ENCODE measurements around the gene MTHFD1. TPM values are rescaled to one million over a fixed set of nuclear protein-coding genes. Genes with fewer than 3 reads are reported as not detected.
A peak's percentile ranks its signal among the peaks of the same experiment; 100 is the strongest.

The MTHFD1 gene
- total and polyA plus RNA-seq, 2 donors from 2014 or later: 73.0 to 76.1 TPM

DNA sequence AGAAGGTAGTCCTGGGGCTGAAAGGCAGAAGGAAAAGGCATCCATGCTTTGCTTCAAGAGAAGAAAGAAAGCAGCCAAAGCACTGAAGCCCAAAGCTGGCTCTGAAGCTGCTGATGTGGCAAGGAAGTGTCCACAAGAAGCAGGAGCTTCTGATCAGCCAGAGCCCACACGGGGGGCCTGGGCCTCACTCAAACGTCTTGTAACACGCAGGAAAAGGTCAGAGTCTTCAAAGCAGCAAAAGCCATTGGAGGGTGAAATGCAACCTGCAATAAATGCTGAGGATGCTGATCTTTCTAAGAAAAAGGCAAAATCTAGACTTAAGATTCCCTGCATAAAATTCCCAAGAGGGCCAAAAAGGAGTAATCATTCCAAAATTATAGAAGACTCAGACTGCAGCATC lies 80.3 kb downstream of the MTHFD1 start:
- no peak for DNase-seq
- no peaks in the 10 kb centered on the region for H3K36me3 ChIP-seq (ENCODE audit: control insufficient read depth in 2 of 3, insufficient read depth in 3 of 3, low read length in 3 of 3)
- no peak overlapping the region for H3K27ac ChIP-seq (ENCODE audit: low read depth in 2 of 2, low read length in 2 of 2)
- H3K4me3 ChIP-seq (ENCODE audit: low read length in 3 of 3): no peak overlapping the region
- TF ChIP-seq, protein P1, sequence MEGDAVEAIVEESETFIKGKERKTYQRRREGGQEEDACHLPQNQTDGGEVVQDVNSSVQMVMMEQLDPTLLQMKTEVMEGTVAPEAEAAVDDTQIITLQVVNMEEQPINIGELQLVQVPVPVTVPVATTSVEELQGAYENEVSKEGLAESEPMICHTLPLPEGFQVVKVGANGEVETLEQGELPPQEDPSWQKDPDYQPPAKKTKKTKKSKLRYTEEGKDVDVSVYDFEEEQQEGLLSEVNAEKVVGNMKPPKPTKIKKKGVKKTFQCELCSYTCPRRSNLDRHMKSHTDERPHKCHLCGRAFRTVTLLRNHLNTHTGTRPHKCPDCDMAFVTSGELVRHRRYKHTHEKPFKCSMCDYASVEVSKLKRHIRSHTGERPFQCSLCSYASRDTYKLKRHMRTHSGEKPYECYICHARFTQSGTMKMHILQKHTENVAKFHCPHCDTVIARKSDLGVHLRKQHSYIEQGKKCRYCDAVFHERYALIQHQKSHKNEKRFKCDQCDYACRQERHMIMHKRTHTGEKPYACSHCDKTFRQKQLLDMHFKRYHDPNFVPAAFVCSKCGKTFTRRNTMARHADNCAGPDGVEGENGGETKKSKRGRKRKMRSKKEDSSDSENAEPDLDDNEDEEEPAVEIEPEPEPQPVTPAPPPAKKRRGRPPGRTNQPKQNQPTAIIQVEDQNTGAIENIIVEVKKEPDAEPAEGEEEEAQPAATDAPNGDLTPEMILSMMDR (IDR thresholded peaks at IDR 0.05; ENCODE audit: borderline replicate concordance, extremely low read depth, insufficient read depth): no peak
- intact Hi-C loops (cut with DNase I): no loop called here
- no peaks in the 10 kb centered on the region for H3K27me3 ChIP-seq (ENCODE audit: control insufficient read depth, insufficient read depth, low read length)
- no peaks in the 10 kb centered on the region for H3K9me3 ChIP-seq (ENCODE audit: control insufficient read depth in 2 of 3, insufficient read depth in 1 of 3, low read length in 3 of 3)
- no peak for FAIRE-seq
- peaks cover 0 to 5% (median 0%) of the 10 kb centered on the region in 3 donors for H3K4me1 ChIP-seq (ENCODE audit: control insufficient read depth in 2 of 3, insufficient read depth in 2 of 3, low read depth in 1 of 3, low read length in 3 of 3)
- no peak overlapping the region for H3K9ac ChIP-seq (ENCODE audit: low read length in 3 of 3)

DNA sequence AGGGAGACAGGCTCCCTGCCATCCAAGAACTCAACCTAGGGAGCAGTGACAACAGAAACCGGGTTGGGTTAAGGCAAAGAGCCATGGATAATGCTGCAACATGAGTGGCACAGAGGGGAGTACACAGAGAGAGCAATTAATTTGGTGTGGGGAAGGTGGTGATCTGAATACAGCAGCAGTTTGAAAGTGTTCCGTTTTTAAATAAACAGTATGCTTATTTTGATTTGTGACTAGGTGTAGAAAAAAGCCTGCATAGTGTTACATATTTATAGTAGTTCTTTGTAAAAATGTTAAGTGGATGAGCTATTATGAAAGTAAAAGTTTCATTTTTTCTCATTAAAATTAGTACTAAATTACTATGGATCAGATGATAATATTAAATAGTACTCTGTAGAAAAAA lies 85.9 kb downstream of the MTHFD1 start:
- DNase-seq (no peak), FAIRE-seq (no peak)
- intact Hi-C loops (cut with DNase I): no loop called here
- Histone ChIP-seq H3K4me1 (ENCODE audit: control insufficient read depth in 2 of 3, insufficient read depth in 2 of 3, low read depth in 1 of 3, low read length in 3 of 3) (no peaks in the 10 kb centered on the region), H3K36me3 (ENCODE audit: control insufficient read depth in 2 of 3, insufficient read depth in 3 of 3, low read length in 3 of 3) (no peaks in the 10 kb centered on the region), H3K27ac (ENCODE audit: low read depth in 2 of 2, low read length in 2 of 2) (no peak overlapping the region), H3K27me3 (ENCODE audit: control insufficient read depth, insufficient read depth, low read length) (no peaks in the 10 kb centered on the region), H3K4me3 (ENCODE audit: low read length in 3 of 3) (no peak overlapping the region), H3K9me3 (ENCODE audit: control insufficient read depth in 2 of 3, insufficient read depth in 1 of 3, low read length in 3 of 3) (no peaks in the 10 kb centered on the region), H3K9ac (ENCODE audit: low read length in 3 of 3) (no peak overlapping the region)
- TF ChIP-seq, protein P1 (IDR thresholded peaks at IDR 0.05; ENCODE audit: borderline replicate concordance, extremely low read depth, insufficient read depth): no peak

DNA sequence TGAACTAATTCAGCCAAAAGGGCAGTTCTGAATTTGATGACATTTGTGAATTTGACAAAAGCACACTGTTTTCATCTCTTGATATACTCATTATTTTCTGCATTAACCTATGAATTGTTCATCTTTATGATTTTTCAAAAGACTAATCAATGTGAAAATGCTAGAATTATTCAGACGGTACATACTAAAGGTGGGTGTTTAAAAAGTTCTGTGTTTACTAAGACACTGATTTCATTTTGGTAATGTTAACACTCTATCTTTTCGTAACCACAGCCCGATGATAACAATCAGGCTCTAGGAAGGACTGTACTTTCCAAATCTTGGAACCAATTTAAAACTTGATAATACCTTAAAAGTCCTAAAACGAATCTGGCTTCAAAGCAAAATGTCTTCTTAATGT lies 86.5 kb downstream of the MTHFD1 start:
- no peaks in the 10 kb centered on the region for H3K4me1 ChIP-seq (ENCODE audit: control insufficient read depth in 2 of 3, insufficient read depth in 2 of 3, low read depth in 1 of 3, low read length in 3 of 3)
- no peaks in the 10 kb centered on the region for H3K36me3 ChIP-seq (ENCODE audit: control insufficient read depth in 2 of 3, insufficient read depth in 3 of 3, low read length in 3 of 3)
- FAIRE-seq (no peak), DNase-seq (no peak)
- intact Hi-C loops (cut with DNase I): no loop called here
- no peak overlapping the region for H3K4me3 ChIP-seq (ENCODE audit: low read length in 3 of 3)
- no peaks in the 10 kb centered on the region for H3K9me3 ChIP-seq (ENCODE audit: control insufficient read depth in 2 of 3, insufficient read depth in 1 of 3, low read length in 3 of 3)
- TF ChIP-seq, protein P1 (IDR thresholded peaks at IDR 0.05; ENCODE audit: borderline replicate concordance, extremely low read depth, insufficient read depth): no peak
- H3K9ac ChIP-seq (ENCODE audit: low read length in 3 of 3): no peak overlapping the region
- H3K27me3 ChIP-seq (ENCODE audit: control insufficient read depth, insufficient read depth, low read length): no peaks in the 10 kb centered on the region
- no peak overlapping the region for H3K27ac ChIP-seq (ENCODE audit: low read depth in 2 of 2, low read length in 2 of 2)

DNA sequence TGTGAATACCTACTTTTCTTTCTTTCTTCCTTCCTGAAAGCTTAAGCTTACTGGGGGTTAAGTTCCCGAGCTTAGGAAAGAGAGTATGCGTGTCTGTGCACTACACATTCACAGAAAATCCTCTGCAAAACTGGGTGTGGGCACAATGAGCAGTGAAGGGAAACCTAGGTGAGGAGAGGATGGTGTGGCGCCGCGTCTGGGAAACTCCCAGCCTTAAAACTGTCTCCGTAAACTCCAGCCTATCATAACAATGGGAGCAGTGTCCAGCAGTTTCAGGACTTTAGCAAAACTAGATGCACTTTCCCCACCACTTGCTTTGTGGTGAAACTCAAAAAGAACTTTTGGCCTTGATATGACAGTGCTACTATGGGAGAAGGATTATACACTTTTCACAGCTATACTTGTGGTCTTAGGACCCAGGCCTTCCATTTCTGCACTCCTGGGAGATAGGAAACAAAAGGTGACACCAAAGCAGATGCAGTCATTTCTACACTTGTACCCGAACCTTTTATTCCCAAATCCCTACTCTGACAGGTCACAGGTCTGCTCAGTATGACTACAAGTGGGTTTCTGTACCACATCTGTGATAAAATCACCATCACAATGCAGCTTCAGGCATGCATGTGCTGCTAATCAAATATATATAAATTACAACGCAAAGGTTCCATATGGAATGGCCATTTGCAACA lies 87.6 kb downstream of the MTHFD1 start:
- H3K27me3 ChIP-seq (ENCODE audit: control insufficient read depth, insufficient read depth, low read length): no peaks in the 10 kb centered on the region
- H3K9me3 ChIP-seq (ENCODE audit: control insufficient read depth in 2 of 3, insufficient read depth in 1 of 3, low read length in 3 of 3): no peaks in the 10 kb centered on the region

More for the DNA sequence above, 87.6 kb downstream of the MTHFD1 start:
- intact Hi-C loops (cut with DNase I): no loop called here
- DNase-seq (peak in 2 of 5 donors; percentile 30 to 31), FAIRE-seq (no peak)
- TF ChIP-seq, protein P1 (IDR thresholded peaks at IDR 0.05; ENCODE audit: borderline replicate concordance, extremely low read depth, insufficient read depth): no peak
- Histone ChIP-seq H3K27ac (ENCODE audit: low read depth in 2 of 2, low read length in 2 of 2) (no peak overlapping the region), H3K4me3 (ENCODE audit: low read length in 3 of 3) (no peak overlapping the region), H3K4me1 (ENCODE audit: control insufficient read depth in 2 of 3, insufficient read depth in 2 of 3, low read depth in 1 of 3, low read length in 3 of 3) (no peaks in the 10 kb centered on the region), H3K36me3 (ENCODE audit: control insufficient read depth in 2 of 3, insufficient read depth in 3 of 3, low read length in 3 of 3) (no peaks in the 10 kb centered on the region), H3K9ac (ENCODE audit: low read length in 3 of 3) (no peak overlapping the region)
